Measurements from ENCODE around the gene METTL26.

- TF ChIP-seq CTCF (IDR thresholded peaks at IDR 0.05) (no peak), POLR2A (IDR thresholded peaks at IDR 0.05) (no peak), POLR2AphosphoS5 (IDR thresholded peaks at IDR 0.05) (no peak), EP300 (IDR thresholded peaks at IDR 0.05; ENCODE audit: low read depth) (no peak)
These were observed 13.2 kb downstream of the METTL26 start for GRCh38 chr16:622920-623280.

All from transverse colon (tissue), 4 donors.